ENCODE results near the gene LRRC58.

LRRC58 gene

GRCh38 chr3:120274739-120275167 is 74.4 kb downstream of the LRRC58 start:
- DNase-seq, result no peak
